Ishikawa (cell line): ENCODE data around the gene TTC31.

Experiments
- CEBPB ChIP-seq: IDR thresholded peaks from 2 replicates; pipeline ENCODE4 v1.6.1; 2012
- CREB1 ChIP-seq: IDR thresholded peaks from 2 replicates; pipeline ENCODE4 v1.6.1; 2012; ENCODE audit warnings: low read depth
- EGR1 ChIP-seq: IDR thresholded peaks from 2 replicates; pipeline ENCODE4 v1.6.1; 2012
- EP300 ChIP-seq: IDR thresholded peaks from 2 replicates; pipeline ENCODE4 v1.6.1; 2012; ENCODE audit warnings: borderline replicate concordance
- FOXM1 ChIP-seq: IDR thresholded peaks from 2 replicates; pipeline ENCODE4 v1.6.1; 2012; ENCODE audit warnings: low read depth, borderline replicate concordance
- MAX ChIP-seq: IDR thresholded peaks from 2 replicates; pipeline ENCODE4 v1.6.1; 2012
- NFIC ChIP-seq: IDR thresholded peaks from 2 replicates; pipeline ENCODE4 v1.6.1; 2012
- RAD21 ChIP-seq: IDR thresholded peaks from 2 replicates; pipeline ENCODE4 v1.6.1; 2012; ENCODE audit warnings: low read depth
- TAF1 ChIP-seq: IDR thresholded peaks from 2 replicates; pipeline ENCODE4 v1.6.1; 2012; ENCODE audit warnings: low read depth, mild to moderate bottlenecking
- TCF12 ChIP-seq: IDR thresholded peaks from 2 replicates; pipeline ENCODE4 v1.6.1; 2012; ENCODE audit warnings: low read depth
- TEAD4 ChIP-seq: IDR thresholded peaks from 2 replicates; pipeline ENCODE4 v1.6.1; 2012
- YY1 ChIP-seq: IDR thresholded peaks from 2 replicates; pipeline ENCODE4 v1.6.1; 2012; ENCODE audit warnings: low read depth
- ZBTB7A ChIP-seq: IDR thresholded peaks from 2 replicates; pipeline ENCODE4 v1.6.1; 2012; ENCODE audit warnings: low read depth
- TF ChIP-seq, protein P1 (sequence below): IDR thresholded peaks from 2 replicates; pipeline ENCODE4 v1.6.1; 2012
- TF ChIP-seq, protein P2 (sequence below): IDR thresholded peaks from 2 replicates; pipeline ENCODE4 v1.6.1; 2012; ENCODE audit warnings: low read depth, mild to moderate bottlenecking

TTC31 gene

DNA sequence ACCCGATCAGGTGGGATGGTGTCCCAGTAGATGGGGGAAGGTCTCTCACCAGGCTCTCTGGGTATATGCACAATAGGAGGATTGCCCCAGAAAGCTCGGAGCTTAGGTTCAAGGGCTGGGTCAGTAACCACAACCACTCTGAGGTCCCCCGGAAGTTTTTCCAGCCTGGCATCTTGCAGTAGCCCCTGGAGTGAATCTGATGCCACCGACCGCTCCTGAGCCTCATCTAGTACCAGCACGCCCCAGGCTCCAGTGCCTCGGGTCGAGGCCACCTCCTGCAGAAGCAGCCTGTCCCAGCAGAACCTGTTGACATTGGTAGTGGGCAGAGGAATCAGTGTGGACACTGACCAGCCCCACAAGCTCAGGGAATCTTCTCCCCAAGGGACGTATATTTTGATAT lies 41.1 kb downstream of the TTC31 start:
- TF ChIP-seq TAF1 (no peak), CEBPB (no peak), EP300 (no peak), TCF12 (no peak)
- TF ChIP-seq, protein P1, sequence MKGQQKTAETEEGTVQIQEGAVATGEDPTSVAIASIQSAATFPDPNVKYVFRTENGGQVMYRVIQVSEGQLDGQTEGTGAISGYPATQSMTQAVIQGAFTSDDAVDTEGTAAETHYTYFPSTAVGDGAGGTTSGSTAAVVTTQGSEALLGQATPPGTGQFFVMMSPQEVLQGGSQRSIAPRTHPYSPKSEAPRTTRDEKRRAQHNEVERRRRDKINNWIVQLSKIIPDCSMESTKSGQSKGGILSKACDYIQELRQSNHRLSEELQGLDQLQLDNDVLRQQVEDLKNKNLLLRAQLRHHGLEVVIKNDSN: no peak

- TF ChIP-seq FOXM1: no peak
- TF ChIP-seq RAD21: no peak
- TF ChIP-seq TEAD4: no peak
- TF ChIP-seq, protein P1: no peak
- no peak for TF ChIP-seq CREB1
- no peak for TF ChIP-seq YY1
- no peak for TF ChIP-seq EGR1
- TF ChIP-seq TCF12: no peak
- no peak for TF ChIP-seq ZBTB7A
- TF ChIP-seq CEBPB: no peak
- no peak for TF ChIP-seq MAX
Measured at GRCh38 chr2:74524955-74525716, 42.3 kb downstream of the TTC31 start.

DNA sequence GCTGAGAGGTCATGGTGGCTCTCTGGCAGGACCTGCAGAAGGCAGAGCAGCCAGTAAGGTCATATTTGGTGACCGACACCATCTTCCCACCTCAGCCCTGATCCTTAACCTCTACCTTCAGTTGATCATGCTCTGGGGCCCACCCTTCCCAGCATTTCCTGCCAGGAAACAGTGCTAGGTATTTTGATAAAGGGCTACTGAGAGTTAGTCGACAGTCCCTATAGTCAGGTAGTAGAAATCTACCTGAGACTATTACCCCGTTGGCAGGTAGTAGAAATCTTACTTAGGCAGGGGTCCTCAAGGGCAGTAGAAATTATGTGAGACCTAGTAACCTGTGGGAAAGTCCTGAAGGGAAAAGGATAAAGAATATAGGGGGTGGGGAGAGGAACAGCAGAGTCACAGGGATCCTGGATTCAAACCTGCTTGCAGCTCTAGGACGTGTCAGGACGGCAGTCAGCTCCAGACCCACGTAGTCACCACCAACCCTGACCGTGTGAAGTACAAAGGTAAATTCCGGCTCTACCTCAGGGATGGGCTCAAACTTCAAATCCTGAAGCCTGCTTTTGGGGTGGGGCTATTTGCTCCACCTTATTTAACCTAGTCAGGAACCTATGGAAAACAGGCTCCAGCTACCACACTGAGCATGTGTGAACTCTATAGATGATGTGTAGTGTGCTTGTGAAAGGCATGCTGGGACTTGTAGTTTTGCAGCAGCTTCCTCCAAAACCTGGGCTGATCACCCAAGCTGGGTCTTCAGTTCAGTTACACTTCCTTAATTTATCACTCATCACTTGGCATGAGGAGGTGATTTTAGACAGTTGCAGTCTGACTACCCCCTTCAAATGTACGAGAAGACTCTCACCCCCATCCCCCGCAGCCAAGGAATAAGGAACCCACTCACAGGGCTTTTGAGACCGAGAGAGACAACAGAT lies 43.1 kb downstream of the TTC31 start, which contains the start of gene DQX1:
Gene DQX1, minus strand, starts transcription at position 515 of the 932 bp plus-strand sequence. Its CDS starts 502 bp downstream, at position 13.
- TF ChIP-seq, protein P1: 0 out of 2 replicates have a peak, but pooled peaks have one; percentile 5
- no peak for TF ChIP-seq NFIC

- TF ChIP-seq TCF12: no peak
- no peak for TF ChIP-seq FOXM1
- no peak for TF ChIP-seq NFIC
- TF ChIP-seq, protein P2, sequence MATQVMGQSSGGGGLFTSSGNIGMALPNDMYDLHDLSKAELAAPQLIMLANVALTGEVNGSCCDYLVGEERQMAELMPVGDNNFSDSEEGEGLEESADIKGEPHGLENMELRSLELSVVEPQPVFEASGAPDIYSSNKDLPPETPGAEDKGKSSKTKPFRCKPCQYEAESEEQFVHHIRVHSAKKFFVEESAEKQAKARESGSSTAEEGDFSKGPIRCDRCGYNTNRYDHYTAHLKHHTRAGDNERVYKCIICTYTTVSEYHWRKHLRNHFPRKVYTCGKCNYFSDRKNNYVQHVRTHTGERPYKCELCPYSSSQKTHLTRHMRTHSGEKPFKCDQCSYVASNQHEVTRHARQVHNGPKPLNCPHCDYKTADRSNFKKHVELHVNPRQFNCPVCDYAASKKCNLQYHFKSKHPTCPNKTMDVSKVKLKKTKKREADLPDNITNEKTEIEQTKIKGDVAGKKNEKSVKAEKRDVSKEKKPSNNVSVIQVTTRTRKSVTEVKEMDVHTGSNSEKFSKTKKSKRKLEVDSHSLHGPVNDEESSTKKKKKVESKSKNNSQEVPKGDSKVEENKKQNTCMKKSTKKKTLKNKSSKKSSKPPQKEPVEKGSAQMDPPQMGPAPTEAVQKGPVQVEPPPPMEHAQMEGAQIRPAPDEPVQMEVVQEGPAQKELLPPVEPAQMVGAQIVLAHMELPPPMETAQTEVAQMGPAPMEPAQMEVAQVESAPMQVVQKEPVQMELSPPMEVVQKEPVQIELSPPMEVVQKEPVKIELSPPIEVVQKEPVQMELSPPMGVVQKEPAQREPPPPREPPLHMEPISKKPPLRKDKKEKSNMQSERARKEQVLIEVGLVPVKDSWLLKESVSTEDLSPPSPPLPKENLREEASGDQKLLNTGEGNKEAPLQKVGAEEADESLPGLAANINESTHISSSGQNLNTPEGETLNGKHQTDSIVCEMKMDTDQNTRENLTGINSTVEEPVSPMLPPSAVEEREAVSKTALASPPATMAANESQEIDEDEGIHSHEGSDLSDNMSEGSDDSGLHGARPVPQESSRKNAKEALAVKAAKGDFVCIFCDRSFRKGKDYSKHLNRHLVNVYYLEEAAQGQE: no peak
Measured at GRCh38 chr2:74526649-74527230, 43.9 kb downstream of the TTC31 start.

DNA sequence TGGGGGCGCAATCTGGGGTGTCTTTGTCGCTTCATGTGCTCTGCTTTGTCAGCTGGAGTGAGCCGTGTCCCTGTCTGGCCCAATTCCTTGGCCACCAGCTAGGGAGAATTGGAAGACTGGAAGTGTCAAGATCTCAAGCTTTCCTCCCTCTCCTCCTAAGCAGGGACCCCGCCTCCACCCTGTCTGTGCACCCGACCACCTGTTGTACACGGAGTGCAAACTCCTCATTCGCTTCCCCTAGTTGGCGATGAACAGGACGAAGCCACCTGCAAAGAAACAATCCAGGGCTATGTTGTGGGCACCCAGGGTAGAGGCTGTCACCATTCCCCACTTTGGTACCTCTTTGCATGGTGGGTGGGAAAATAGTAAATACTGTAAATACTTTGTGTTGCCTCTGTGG lies 44.9 kb downstream of the TTC31 start:
- TF ChIP-seq TEAD4: no peak

- TF ChIP-seq TEAD4 (no peak), YY1 (no peak), NFIC (no peak), TCF12 (no peak), EGR1 (no peak), EP300 (no peak), FOXM1 (no peak), TAF1 (no peak), ZBTB7A (no peak), CEBPB (no peak)
- TF ChIP-seq, protein P2: no peak
Measured at GRCh38 chr2:74528600-74529356, 45.9 kb downstream of the TTC31 start.
